A549 (cell line): ENCODE data around the gene SFXN1. TPM values are rescaled to one million over a fixed set of nuclear protein-coding genes. Genes with fewer than 3 reads are reported as not detected.

ENCODE experiments used
- ATAC-seq, 2 experiments: fragments of 200-7000 bp in 1 of 2; fragments of >200 bp in 1 of 2; cut with Nextera tagmentation in 1 of 2; cut with Tn5 transposase in 1 of 2; 3 replicates each; pipeline versions ENCODE4 v1.8.0 to v1.9.1; 2018 to 2020; ENCODE audit warnings: mild to moderate bottlenecking in 1 of 2, moderate library complexity in 1 of 2
- CTCF ChIA-PET: fragments of 300-600 bp; sonication (Branson Sonifier 250); formaldehyde crosslinking; extraction: SDS; loops from one replicate; lab custom pipeline; 2021; ENCODE audit warnings: antibody characterized with exemption, inconsistent platforms; lab: Yijun Ruan, JAX
- POLR2A ChIA-PET: fragments of 350-600 bp; formaldehyde crosslinking; extraction: SDS; loops from one replicate; lab custom pipeline; 2021; ENCODE audit warnings: antibody characterized with exemption, inconsistent platforms; lab: Yijun Ruan, JAX
- DNase-seq, 2 experiments: peaks; one replicate each; pipeline versions ENCODE4 v3.0.0 to v3.0.0-alpha.2; 2011 to 2016; ENCODE audit warnings: low read depth in 1 of 2, low spot score in 1 of 2
- FAIRE-seq: peaks from 2 replicates; lab custom pipeline; 2011; peaks lifted over from hg19 to GRCh38; lab: Jason Lieb, UNC
- H3K27ac ChIP-seq, 2 experiments: fragments of >200 bp; sonication (Bioruptor Twin); formaldehyde crosslinking; 3 replicates each; pipeline ENCODE4 v1.5.1; 2016 to 2017
- H3K4me1 ChIP-seq: fragments of >200 bp; sonication (Bioruptor Twin); formaldehyde crosslinking; 3 replicates; pipeline ENCODE4 v1.6.1; 2016
- H3K4me2 ChIP-seq: fragments of >200 bp; sonication (Bioruptor Twin); formaldehyde crosslinking; 3 replicates; pipeline ENCODE4 v1.6.1; 2016
- H3K4me3 ChIP-seq: fragments of >200 bp; sonication (Bioruptor Twin); formaldehyde crosslinking; 3 replicates; pipeline ENCODE4 v1.5.1; 2016
- H3K9me3 ChIP-seq: fragments of >200 bp; sonication (Bioruptor Twin); formaldehyde crosslinking; 3 replicates; pipeline ENCODE4 v1.6.1; 2016
- CBX2 ChIP-seq: fragments of 200-600 bp; sonication (generic); IDR thresholded peaks from 2 replicates; pipeline ENCODE4 v1.6.1; 2016; ENCODE audit warnings: low read depth, mild to moderate bottlenecking, borderline replicate concordance
- CBX8 ChIP-seq: fragments of 200-600 bp; sonication (generic); IDR thresholded peaks from 2 replicates; pipeline ENCODE4 v1.6.1; 2016
- CEBPB ChIP-seq, 2 experiments: fragments of >200 bp in 1 of 2; sonication (Bioruptor Twin) in 1 of 2; formaldehyde crosslinking in 1 of 2; IDR thresholded peaks; 2 replicates each; pipeline ENCODE4 v1.6.1; 2012 to 2016
- EHMT2 ChIP-seq: fragments of 200-600 bp; sonication (generic); IDR thresholded peaks from 2 replicates; pipeline ENCODE4 v1.6.1; 2016; ENCODE audit warnings: antibody characterized with exemption, low read depth, mild to moderate bottlenecking, moderate library complexity
- EP300 ChIP-seq, 2 experiments: fragments of >200 bp; sonication (Bioruptor Twin); formaldehyde crosslinking; IDR thresholded peaks; 2 replicates in 1 of 2; 3 replicates in 1 of 2; pipeline ENCODE4 v1.6.1; 2016 to 2017
- ESRRA ChIP-seq: fragments of 150-350 bp; IDR thresholded peaks from 2 replicates; pipeline ENCODE4 v1.6.1; 2014; ENCODE audit warnings: mild to moderate bottlenecking, low read length, borderline replicate concordance
- GATA3 ChIP-seq: IDR thresholded peaks from 2 replicates; pipeline ENCODE4 v1.6.1; 2012; ENCODE audit warnings: borderline replicate concordance
- KDM1A ChIP-seq: fragments of 200-600 bp; sonication (generic); IDR thresholded peaks from 2 replicates; pipeline ENCODE4 v1.6.1; 2016; ENCODE audit warnings: low read depth, mild to moderate bottlenecking
- MAZ ChIP-seq: fragments of 150-350 bp; IDR thresholded peaks from 2 replicates; pipeline ENCODE4 v1.6.1; 2014; ENCODE audit warnings: antibody characterized with exemption, low read depth, low read length, borderline replicate concordance
- MYC ChIP-seq: IDR thresholded peaks from 2 replicates; pipeline ENCODE4 v1.6.1; 2012; ENCODE audit warnings: mild to moderate bottlenecking, inconsistent platforms, low read length, improper control_type of control experiment, borderline replicate concordance
- NFE2L2 ChIP-seq: fragments of 150-350 bp; conservative IDR thresholded peaks from 2 replicates; pipeline ENCODE4 v1.6.1; 2014; ENCODE audit warnings: low read length
- NPAS2 ChIP-seq: fragments of 250-450 bp; sonication (Bioruptor Pico); IDR thresholded peaks from 2 replicates; pipeline ENCODE4 v1.8.0; 2022; ENCODE audit warnings: mild to moderate bottlenecking, moderate library complexity, borderline replicate concordance
- NR3C1 ChIP-seq: fragments of >200 bp; sonication (Bioruptor Twin); formaldehyde crosslinking; IDR thresholded peaks from 3 replicates; pipeline ENCODE4 v1.6.1; 2017
- POLR2A ChIP-seq: IDR thresholded peaks from 2 replicates; pipeline ENCODE4 v1.6.1; 2012; ENCODE audit warnings: mild to moderate bottlenecking, low read length
- RARB ChIP-seq: fragments of 250-450 bp; sonication (Bioruptor Pico); IDR thresholded peaks from 2 replicates; pipeline ENCODE4 v1.8.0; 2021; ENCODE audit warnings: mild to moderate bottlenecking, moderate library complexity
- RNF2 ChIP-seq: fragments of 200-600 bp; sonication (generic); IDR thresholded peaks from 2 replicates; pipeline ENCODE4 v1.6.1; 2016; ENCODE audit warnings: low read depth, mild to moderate bottlenecking, antibody characterized with exemption, moderate library complexity, borderline replicate concordance
- SMC3 ChIP-seq: fragments of >200 bp; sonication (Bioruptor Twin); formaldehyde crosslinking; IDR thresholded peaks from 3 replicates; pipeline ENCODE4 v1.6.1; 2018; ENCODE audit warnings: inconsistent platforms
- SREBF2 ChIP-seq: fragments of 450-650 bp; IDR thresholded peaks from 2 replicates; pipeline ENCODE4 v1.6.1; 2014; ENCODE audit warnings: mild to moderate bottlenecking, moderate library complexity
- ZC3H11A ChIP-seq: fragments of 450-650 bp; IDR thresholded peaks from 2 replicates; pipeline ENCODE4 v1.6.1; 2014; ENCODE audit warnings: antibody characterized with exemption, mild to moderate bottlenecking
- ZSCAN20 ChIP-seq: fragments of 250-450 bp; sonication (Bioruptor Pico); IDR thresholded peaks from 2 replicates; pipeline ENCODE4 v1.8.0; 2022; ENCODE audit warnings: mild to moderate bottlenecking, moderate library complexity
- WGBS: methylation state at CpG from one replicate; pipeline ENCODE4 v1.1.6; 2017; ENCODE audit errors: missing lambda C conversion rate; 5-methylcytosine and 5-hydroxymethylcytosine counted together
- polyA plus RNA-seq, 4 experiments: library from polyadenylated mRNA; depleted of rRNA in 3 of 4; stranded (reverse); fragments of >200 nt; fragmentation: RNase III in 1 of 4; extraction: RNeasy Plus Mini Kit Qiagen cat#74134 plus additional on column Dnase treatment in 1 of 4; gene quantifications; 2 replicates in 3 of 4; 3 replicates in 1 of 4; pipeline ENCODE4 v1.2.3, GENCODE V29; 2011 to 2017
- TF ChIP-seq, protein P1 (sequence below): fragments of >200 bp; sonication (Bioruptor Twin); formaldehyde crosslinking; IDR thresholded peaks from 2 replicates; pipeline ENCODE4 v1.6.1; 2016
- TF ChIP-seq, protein P2 (sequence below): fragments of 200-600 bp; sonication (generic); IDR thresholded peaks from 2 replicates; pipeline ENCODE4 v1.6.1; 2016; ENCODE audit warnings: antibody characterized with exemption, mild to moderate bottlenecking, moderate library complexity
- TF ChIP-seq, protein P3 (sequence below): IDR thresholded peaks from 2 replicates; pipeline ENCODE4 v1.6.1; 2012; ENCODE audit warnings: low read depth, borderline replicate concordance
- TF ChIP-seq, protein P4 (sequence below): fragments of >200 bp; sonication (Bioruptor Twin); formaldehyde crosslinking; IDR thresholded peaks from 3 replicates; pipeline ENCODE4 v1.5.1; 2016
- TF ChIP-seq, protein P5 (sequence below): IDR thresholded peaks from 2 replicates; pipeline ENCODE4 v1.6.1; 2012

Gene SFXN1
- polyA plus RNA-seq, 2 of the 4 experiments (the other 2 are of a cell fraction), result 79.6 to 190 TPM

DNA sequence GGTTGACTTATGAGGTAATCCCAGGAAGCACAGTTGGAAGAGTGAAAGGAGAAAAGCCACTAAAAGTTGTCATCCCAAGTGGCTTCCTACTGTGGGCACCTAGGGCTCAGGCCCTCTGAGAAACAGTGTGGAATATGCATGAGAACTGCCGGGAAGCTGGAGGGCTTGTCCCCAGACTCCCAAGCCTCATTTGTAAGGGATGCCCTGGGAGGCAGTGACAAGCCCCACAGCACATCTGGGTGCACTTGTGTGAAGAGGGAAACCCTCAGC, 64.5 kb downstream of the SFXN1 start:
- ChIA-PET POLR2A (no interaction called here), CTCF (interaction anchor here (1.0 to 2.2 kb wide), 4 partner anchors 9 to 175 kb away, joined by 3 to 14 read pairs (median 4); no protein-coding TSS in a partner anchor)
- Histone ChIP-seq H3K4me2 (no peak overlapping the region), H3K27ac (no peak overlapping the region), H3K4me3 (no peak overlapping the region), H3K4me1 (no peaks in the 10 kb centered on the region)
- no peak for FAIRE-seq
- ATAC-seq, result no peak
- DNase-seq, result no peak
- 8% methylated on average over 1 of the region's 1 CpG for WGBS
- TF ChIP-seq ZC3H11A (no peak), CBX8 (no peak), SMC3 (no peak), ESRRA (no peak), CEBPB (IDR thresholded peaks at IDR 0.05) (no peak), RNF2 (no peak), SREBF2 (no peak), MYC (no peak), GATA3 (no peak), EHMT2 (no peak), ZSCAN20 (CRISPR knock-in tag) (no peak), CBX2 (no peak), EP300 (IDR thresholded peaks at IDR 0.05) (no peak), POLR2A (no peak), NPAS2 (CRISPR knock-in tag) (no peak)
- TF ChIP-seq, protein P1, sequence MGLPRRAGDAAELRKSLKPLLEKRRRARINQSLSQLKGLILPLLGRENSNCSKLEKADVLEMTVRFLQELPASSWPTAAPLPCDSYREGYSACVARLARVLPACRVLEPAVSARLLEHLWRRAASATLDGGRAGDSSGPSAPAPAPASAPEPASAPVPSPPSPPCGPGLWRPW, result no peak
- TF ChIP-seq, protein P2, sequence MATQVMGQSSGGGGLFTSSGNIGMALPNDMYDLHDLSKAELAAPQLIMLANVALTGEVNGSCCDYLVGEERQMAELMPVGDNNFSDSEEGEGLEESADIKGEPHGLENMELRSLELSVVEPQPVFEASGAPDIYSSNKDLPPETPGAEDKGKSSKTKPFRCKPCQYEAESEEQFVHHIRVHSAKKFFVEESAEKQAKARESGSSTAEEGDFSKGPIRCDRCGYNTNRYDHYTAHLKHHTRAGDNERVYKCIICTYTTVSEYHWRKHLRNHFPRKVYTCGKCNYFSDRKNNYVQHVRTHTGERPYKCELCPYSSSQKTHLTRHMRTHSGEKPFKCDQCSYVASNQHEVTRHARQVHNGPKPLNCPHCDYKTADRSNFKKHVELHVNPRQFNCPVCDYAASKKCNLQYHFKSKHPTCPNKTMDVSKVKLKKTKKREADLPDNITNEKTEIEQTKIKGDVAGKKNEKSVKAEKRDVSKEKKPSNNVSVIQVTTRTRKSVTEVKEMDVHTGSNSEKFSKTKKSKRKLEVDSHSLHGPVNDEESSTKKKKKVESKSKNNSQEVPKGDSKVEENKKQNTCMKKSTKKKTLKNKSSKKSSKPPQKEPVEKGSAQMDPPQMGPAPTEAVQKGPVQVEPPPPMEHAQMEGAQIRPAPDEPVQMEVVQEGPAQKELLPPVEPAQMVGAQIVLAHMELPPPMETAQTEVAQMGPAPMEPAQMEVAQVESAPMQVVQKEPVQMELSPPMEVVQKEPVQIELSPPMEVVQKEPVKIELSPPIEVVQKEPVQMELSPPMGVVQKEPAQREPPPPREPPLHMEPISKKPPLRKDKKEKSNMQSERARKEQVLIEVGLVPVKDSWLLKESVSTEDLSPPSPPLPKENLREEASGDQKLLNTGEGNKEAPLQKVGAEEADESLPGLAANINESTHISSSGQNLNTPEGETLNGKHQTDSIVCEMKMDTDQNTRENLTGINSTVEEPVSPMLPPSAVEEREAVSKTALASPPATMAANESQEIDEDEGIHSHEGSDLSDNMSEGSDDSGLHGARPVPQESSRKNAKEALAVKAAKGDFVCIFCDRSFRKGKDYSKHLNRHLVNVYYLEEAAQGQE, result no peak
- TF ChIP-seq, protein P3, sequence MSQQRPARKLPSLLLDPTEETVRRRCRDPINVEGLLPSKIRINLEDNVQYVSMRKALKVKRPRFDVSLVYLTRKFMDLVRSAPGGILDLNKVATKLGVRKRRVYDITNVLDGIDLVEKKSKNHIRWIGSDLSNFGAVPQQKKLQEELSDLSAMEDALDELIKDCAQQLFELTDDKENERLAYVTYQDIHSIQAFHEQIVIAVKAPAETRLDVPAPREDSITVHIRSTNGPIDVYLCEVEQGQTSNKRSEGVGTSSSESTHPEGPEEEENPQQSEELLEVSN, result no peak
- TF ChIP-seq, protein P4, sequence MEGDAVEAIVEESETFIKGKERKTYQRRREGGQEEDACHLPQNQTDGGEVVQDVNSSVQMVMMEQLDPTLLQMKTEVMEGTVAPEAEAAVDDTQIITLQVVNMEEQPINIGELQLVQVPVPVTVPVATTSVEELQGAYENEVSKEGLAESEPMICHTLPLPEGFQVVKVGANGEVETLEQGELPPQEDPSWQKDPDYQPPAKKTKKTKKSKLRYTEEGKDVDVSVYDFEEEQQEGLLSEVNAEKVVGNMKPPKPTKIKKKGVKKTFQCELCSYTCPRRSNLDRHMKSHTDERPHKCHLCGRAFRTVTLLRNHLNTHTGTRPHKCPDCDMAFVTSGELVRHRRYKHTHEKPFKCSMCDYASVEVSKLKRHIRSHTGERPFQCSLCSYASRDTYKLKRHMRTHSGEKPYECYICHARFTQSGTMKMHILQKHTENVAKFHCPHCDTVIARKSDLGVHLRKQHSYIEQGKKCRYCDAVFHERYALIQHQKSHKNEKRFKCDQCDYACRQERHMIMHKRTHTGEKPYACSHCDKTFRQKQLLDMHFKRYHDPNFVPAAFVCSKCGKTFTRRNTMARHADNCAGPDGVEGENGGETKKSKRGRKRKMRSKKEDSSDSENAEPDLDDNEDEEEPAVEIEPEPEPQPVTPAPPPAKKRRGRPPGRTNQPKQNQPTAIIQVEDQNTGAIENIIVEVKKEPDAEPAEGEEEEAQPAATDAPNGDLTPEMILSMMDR, result no peak
- TF ChIP-seq, all 56 proteins: peak for 0
- H3K9me3 ChIP-seq, result no peaks in the 10 kb centered on the region

DNA sequence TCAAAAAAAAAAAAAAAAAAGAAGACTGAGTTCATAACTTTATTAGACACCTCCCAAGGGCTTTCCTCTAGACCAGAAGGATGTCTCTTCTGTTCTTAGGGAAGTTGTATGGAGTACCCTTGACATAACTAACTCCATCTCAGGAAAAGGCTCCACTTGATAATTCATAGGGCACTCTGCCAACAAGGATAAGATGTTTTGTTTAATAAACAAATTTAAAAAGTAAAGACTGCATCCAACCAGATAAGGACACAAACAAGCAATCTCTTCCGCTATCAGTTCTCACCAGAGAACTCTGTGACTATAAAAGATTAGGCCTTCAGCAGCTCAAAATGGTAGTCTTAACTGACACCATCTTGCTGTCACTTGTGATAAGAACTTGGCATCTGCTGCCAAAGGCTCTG, 65.8 kb downstream of the SFXN1 start:
- H3K4me3 ChIP-seq, result no peak overlapping the region
- no peak overlapping the region for H3K27ac ChIP-seq
- CTCF ChIA-PET, result interaction anchor here (1.1 to 3.5 kb wide), 3 partner anchors 10 to 13 kb away, joined by 3 to 22 read pairs (median 5); no protein-coding TSS in a partner anchor
- WGBS, result 93% methylated on average over 1 of the region's 1 CpG
- H3K4me1 ChIP-seq, result no peaks in the 10 kb centered on the region
- no peak overlapping the region for H3K4me2 ChIP-seq
- no peak for DNase-seq
- no peak for TF ChIP-seq RARB (CRISPR knock-in tag)
- no peak for TF ChIP-seq NR3C1
- TF ChIP-seq ESRRA, result no peak
- TF ChIP-seq KDM1A, result no peak
- no peak for TF ChIP-seq MAZ
- TF ChIP-seq, protein P3, result no peak
- TF ChIP-seq CEBPB (IDR thresholded peaks at IDR 0.05), result no peak
- no peak for TF ChIP-seq RNF2
- no peak for TF ChIP-seq MYC
- no peak for TF ChIP-seq NFE2L2
- TF ChIP-seq, protein P5, sequence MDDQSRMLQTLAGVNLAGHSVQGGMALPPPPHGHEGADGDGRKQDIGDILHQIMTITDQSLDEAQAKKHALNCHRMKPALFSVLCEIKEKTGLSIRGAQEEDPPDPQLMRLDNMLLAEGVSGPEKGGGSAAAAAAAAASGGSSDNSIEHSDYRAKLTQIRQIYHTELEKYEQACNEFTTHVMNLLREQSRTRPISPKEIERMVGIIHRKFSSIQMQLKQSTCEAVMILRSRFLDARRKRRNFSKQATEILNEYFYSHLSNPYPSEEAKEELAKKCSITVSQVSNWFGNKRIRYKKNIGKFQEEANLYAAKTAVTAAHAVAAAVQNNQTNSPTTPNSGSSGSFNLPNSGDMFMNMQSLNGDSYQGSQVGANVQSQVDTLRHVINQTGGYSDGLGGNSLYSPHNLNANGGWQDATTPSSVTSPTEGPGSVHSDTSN, result no peak
- no peaks in the 10 kb centered on the region for H3K9me3 ChIP-seq
- ATAC-seq, result no peak
- no peak for FAIRE-seq
- POLR2A ChIA-PET, result no interaction called here
